Keratinocyte (primary cell): Measurements from ENCODE around the gene CALML5.

Source experiments
- CTCF ChIP-seq, 3 experiments: IDR thresholded peaks in 1 of 3; conservative IDR thresholded peaks in 1 of 3; optimal IDR thresholded peaks in 1 of 3; 2 replicates in 2 of 3; 3 replicates in 1 of 3; pipeline versions ENCODE3 to v1.5.1; 2011; ENCODE audit warnings: low read length in 3 of 3, mild to moderate bottlenecking in 3 of 3, moderate library complexity in 2 of 3, control low read depth in 1 of 3, inconsistent platforms in 1 of 3; ENCODE audit not compliant: insufficient read depth in 2 of 3; ENCODE audit errors: extremely low read depth in 1 of 3
- EZH2 ChIP-seq: IDR thresholded peaks from one replicate; pipeline ENCODE4 v1.6.1; 2012; ENCODE audit warnings: inconsistent platforms, mild to moderate bottlenecking, low read length, moderate library complexity

GRCh38 chr10:5476918-5477525 is 22.3 kb downstream of the CALML5 start:
- TF ChIP-seq CTCF (optimal IDR thresholded peaks at IDR 0.05 in 1 of 3, IDR thresholded peaks at IDR 0.05 in 1 of 3, conservative IDR thresholded peaks at IDR 0.05 in 1 of 3; ENCODE audit: extremely low read depth in 1 of 3, insufficient read depth in 2 of 3, low read length in 3 of 3), result no peak
- no peak for TF ChIP-seq EZH2
